IMR-90 (cell line): Measurements from ENCODE around the gene CPA4.

ENCODE experiments used
- CEBPB ChIP-seq: IDR thresholded peaks from 2 replicates; pipeline ENCODE4 v1.6.1; 2012; ENCODE audit warnings: low read depth, low read length, improper control_type of control experiment
- MAZ ChIP-seq: IDR thresholded peaks from 2 replicates; pipeline ENCODE4 v1.6.1; 2012; ENCODE audit warnings: low read depth, mild to moderate bottlenecking, low read length, improper control_type of control experiment, moderate library complexity, borderline replicate concordance
- POLR2A ChIP-seq: IDR thresholded peaks from 2 replicates; pipeline ENCODE4 v1.6.1; 2012; ENCODE audit warnings: mild to moderate bottlenecking, low read depth, low read length
- SMC3 ChIP-seq: fragments of 150-350 bp; IDR thresholded peaks from 2 replicates; pipeline ENCODE4 v1.6.1; 2016; ENCODE audit warnings: low read depth, mild to moderate bottlenecking, antibody characterized with exemption, low read length, moderate library complexity
- TF ChIP-seq, protein P1 (sequence below): conservative IDR thresholded peaks from 2 replicates; pipeline ENCODE4 v1.5.1; 2012; ENCODE audit warnings: mild to moderate bottlenecking, low read depth, low read length, improper control_type of control experiment

DNA sequence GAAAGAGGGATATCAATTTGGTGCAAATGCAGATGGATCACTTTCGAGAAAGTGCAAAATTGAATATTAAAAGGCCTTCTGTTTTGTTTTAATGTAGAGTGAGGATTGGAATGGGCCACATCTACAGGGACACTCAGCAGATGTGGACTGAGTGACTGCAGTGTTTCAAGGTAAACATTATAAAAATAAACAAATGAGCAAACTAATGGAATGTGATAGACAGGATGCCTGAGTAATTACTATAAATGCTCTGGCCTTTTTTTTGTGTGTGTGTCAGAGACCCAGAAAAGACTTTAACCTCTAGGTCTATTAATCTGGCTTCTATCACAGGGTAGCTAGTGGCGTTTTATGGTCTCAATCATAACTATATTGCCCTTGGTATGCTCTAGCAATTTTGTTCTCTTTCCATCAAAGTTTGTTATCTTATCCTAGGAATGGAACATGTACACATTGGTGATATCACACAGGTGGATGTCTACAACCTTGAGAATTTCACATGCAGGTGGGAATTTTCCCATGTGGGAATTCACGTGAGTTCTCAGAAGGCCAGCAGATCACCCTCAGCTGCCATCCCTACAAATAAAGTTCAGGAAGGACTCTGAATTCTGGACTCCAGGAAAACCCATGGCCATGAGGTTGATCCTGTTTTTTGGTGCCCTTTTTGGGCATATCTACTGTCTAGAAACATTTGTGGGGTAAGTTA lies 26.6 kb upstream of the CPA4 start, which contains the start of gene CPA2:
- TF ChIP-seq, protein P1, sequence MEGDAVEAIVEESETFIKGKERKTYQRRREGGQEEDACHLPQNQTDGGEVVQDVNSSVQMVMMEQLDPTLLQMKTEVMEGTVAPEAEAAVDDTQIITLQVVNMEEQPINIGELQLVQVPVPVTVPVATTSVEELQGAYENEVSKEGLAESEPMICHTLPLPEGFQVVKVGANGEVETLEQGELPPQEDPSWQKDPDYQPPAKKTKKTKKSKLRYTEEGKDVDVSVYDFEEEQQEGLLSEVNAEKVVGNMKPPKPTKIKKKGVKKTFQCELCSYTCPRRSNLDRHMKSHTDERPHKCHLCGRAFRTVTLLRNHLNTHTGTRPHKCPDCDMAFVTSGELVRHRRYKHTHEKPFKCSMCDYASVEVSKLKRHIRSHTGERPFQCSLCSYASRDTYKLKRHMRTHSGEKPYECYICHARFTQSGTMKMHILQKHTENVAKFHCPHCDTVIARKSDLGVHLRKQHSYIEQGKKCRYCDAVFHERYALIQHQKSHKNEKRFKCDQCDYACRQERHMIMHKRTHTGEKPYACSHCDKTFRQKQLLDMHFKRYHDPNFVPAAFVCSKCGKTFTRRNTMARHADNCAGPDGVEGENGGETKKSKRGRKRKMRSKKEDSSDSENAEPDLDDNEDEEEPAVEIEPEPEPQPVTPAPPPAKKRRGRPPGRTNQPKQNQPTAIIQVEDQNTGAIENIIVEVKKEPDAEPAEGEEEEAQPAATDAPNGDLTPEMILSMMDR: no peak
- no peak for TF ChIP-seq SMC3
- no peak for TF ChIP-seq CEBPB
- TF ChIP-seq POLR2A: no peak
- TF ChIP-seq MAZ: no peak
